ENCODE measurements around the gene PACS2.

GRCh38 chr14:105332350-105332874 lies 17.9 kb downstream of the PACS2 start:
- no peak for TF ChIP-seq CTCF (conservative IDR thresholded peaks at IDR 0.05 in 1 of 2, IDR thresholded peaks at IDR 0.05 in 1 of 2; ENCODE audit: extremely low read depth in 1 of 2, insufficient read depth in 1 of 2, low read depth in 1 of 2, low read length in 2 of 2)
- TF ChIP-seq EZH2 (IDR thresholded peaks at IDR 0.05; ENCODE audit: borderline replicate concordance, low read length): no peak
